ENCODE data around the gene TIAM1.

GRCh38 chr21:31182231-31183140, 161.6 kb downstream of the TIAM1 start:
- no peak for TF ChIP-seq EZH2phosphoT487 (IDR thresholded peaks at IDR 0.05; ENCODE audit: low read depth)
- TF ChIP-seq CTCF (IDR thresholded peaks at IDR 0.05; ENCODE audit: low read depth, low read length): no peak

Measured in OCI-LY3 (cell line).